GM23338 (cell line): ENCODE data around the gene FGGY. TPM values are rescaled to one million over a fixed set of nuclear protein-coding genes. Genes with fewer than 3 reads are reported as not detected.

Source experiments
- ATAC-seq: fragments of 200-7000 bp; cut with Tn5 transposase; 3 replicates; pipeline ENCODE4 v1.9.1; 2020
- DNase-seq: peaks from one replicate; pipeline ENCODE4 v3.0.0-alpha.2; 2015; ENCODE audit warnings: low spot score
- H2AFZ ChIP-seq: fragments of 200-600 bp; sonication (generic); 2 replicates; pipeline ENCODE4 v1.8.0; 2016; ENCODE audit warnings: antibody characterized with exemption, mild to moderate bottlenecking, moderate library complexity
- H3F3A ChIP-seq: fragments of 200-600 bp; sonication (generic); replicated peaks from 2 replicates; pipeline ENCODE4 v1.8.0; 2017; ENCODE audit warnings: antibody characterized with exemption, mixed run types, low read depth
- H3K27ac ChIP-seq: fragments of 200-600 bp; sonication (generic); 2 replicates; pipeline ENCODE4 v1.6.1; 2016; ENCODE audit warnings: low read depth
- H3K27me3 ChIP-seq: fragments of 200-600 bp; sonication (generic); 2 replicates; pipeline ENCODE4 v1.8.0; 2016; ENCODE audit warnings: mild to moderate bottlenecking, mixed run types, moderate library complexity; ENCODE audit not compliant: insufficient read depth
- H3K36me3 ChIP-seq: fragments of 200-600 bp; sonication (generic); 2 replicates; pipeline ENCODE4 v1.8.0; 2016; ENCODE audit warnings: mild to moderate bottlenecking; ENCODE audit not compliant: insufficient read depth
- H3K4me1 ChIP-seq: fragments of 200-600 bp; sonication (generic); 2 replicates; pipeline ENCODE4 v1.8.0; 2016; ENCODE audit warnings: mild to moderate bottlenecking, moderate library complexity; ENCODE audit not compliant: insufficient read depth
- H3K4me2 ChIP-seq: fragments of 200-600 bp; sonication (generic); 2 replicates; pipeline ENCODE4 v1.7.1; 2017; ENCODE audit warnings: mixed run types
- H3K4me3 ChIP-seq: fragments of 200-600 bp; sonication (generic); 2 replicates; pipeline ENCODE4 v1.6.1; 2016; ENCODE audit warnings: mixed run types
- H3K79me2 ChIP-seq: fragments of 200-600 bp; sonication (generic); replicated peaks from 2 replicates; pipeline ENCODE4 v1.8.0; 2017; ENCODE audit warnings: mild to moderate bottlenecking; ENCODE audit not compliant: insufficient read depth
- H3K9me2 ChIP-seq: fragments of 200-600 bp; sonication (generic); 2 replicates; pipeline ENCODE4 v1.8.0; 2017; ENCODE audit not compliant: insufficient read depth
- H4K20me1 ChIP-seq: fragments of 200-600 bp; sonication (generic); replicated peaks from 2 replicates; pipeline ENCODE4 v1.8.0; 2017; ENCODE audit warnings: mild to moderate bottlenecking; ENCODE audit not compliant: insufficient read depth
- H3K27ac Mint-ChIP-seq: 2 replicates; pipeline ENCODE4 v1.8.0; 2020; ENCODE audit warnings: inconsistent platforms, mild to moderate bottlenecking, moderate library complexity, mixed read lengths
- H3K27me3 Mint-ChIP-seq: 3 replicates; pipeline ENCODE4 v1.8.0; 2022; ENCODE audit warnings: low read depth, mild to moderate bottlenecking, moderate library complexity, mixed read lengths, inconsistent platforms; ENCODE audit not compliant: insufficient read depth, poor library complexity
- H3K36me3 Mint-ChIP-seq: 3 replicates; pipeline ENCODE4 v1.8.0; 2021; ENCODE audit warnings: low read depth, mild to moderate bottlenecking, inconsistent platforms, moderate library complexity, mixed read lengths
- H3K4me1 Mint-ChIP-seq: 3 replicates; pipeline ENCODE4 v1.8.0; 2020; ENCODE audit warnings: mild to moderate bottlenecking, inconsistent platforms, mixed read lengths
- H3K4me3 Mint-ChIP-seq: 3 replicates; pipeline ENCODE4 v1.8.0; 2021; ENCODE audit warnings: moderate library complexity, mild to moderate bottlenecking, inconsistent platforms, mixed read lengths
- H3K9me3 Mint-ChIP-seq: 3 replicates; pipeline ENCODE4 v1.8.0; 2020; ENCODE audit warnings: moderate library complexity, mild to moderate bottlenecking, inconsistent platforms, mixed read lengths
- CREB1 ChIP-seq: fragments of 250-450 bp; sonication (Bioruptor Pico); IDR thresholded peaks from 2 replicates; pipeline ENCODE4 v1.5.0; 2020; ENCODE audit warnings: low read depth, mild to moderate bottlenecking, moderate library complexity
- CTCF ChIP-seq, 2 experiments: fragments of 200-600 bp in 1 of 2; sonication (generic) in 1 of 2; conservative IDR thresholded peaks; 2 replicates each; pipeline versions ENCODE4 v1.5.1 to v1.6.1; 2016 to 2017; ENCODE audit warnings: antibody characterized with exemption in 2 of 2, low read depth in 2 of 2, mild to moderate bottlenecking in 2 of 2, moderate library complexity in 1 of 2
- ETS1 ChIP-seq: IDR thresholded peaks from 2 replicates; pipeline ENCODE4 v1.6.1; 2016; ENCODE audit warnings: antibody characterized with exemption
- EZH2phosphoT487 ChIP-seq: fragments of 200-600 bp; sonication (generic); IDR thresholded peaks from one replicate; pipeline ENCODE4 v1.8.1; 2018; ENCODE audit warnings: antibody characterized with exemption; ENCODE audit not compliant: unreplicated experiment
- JUNB ChIP-seq: IDR thresholded peaks from one replicate; pipeline ENCODE4 v1.6.1; 2016; ENCODE audit warnings: antibody characterized with exemption; ENCODE audit not compliant: unreplicated experiment
- POLR2AphosphoS5 ChIP-seq: IDR thresholded peaks from 2 replicates; pipeline ENCODE4 v1.6.1; 2016; ENCODE audit warnings: antibody characterized with exemption, low read depth
- REST ChIP-seq: IDR thresholded peaks from one replicate; pipeline ENCODE4 v1.6.1; 2018; ENCODE audit warnings: antibody characterized with exemption; ENCODE audit not compliant: unreplicated experiment
- ZNF114 ChIP-seq: fragments of 250-450 bp; sonication (Bioruptor Pico); IDR thresholded peaks from 2 replicates; pipeline ENCODE4 v1.5.0; 2020; ENCODE audit warnings: mild to moderate bottlenecking, moderate library complexity
- ZNF331 ChIP-seq: fragments of 250-450 bp; sonication (Bioruptor Pico); IDR thresholded peaks from 2 replicates; pipeline ENCODE4 v1.5.0; 2020; ENCODE audit warnings: low read depth, mild to moderate bottlenecking, moderate library complexity
- polyA plus RNA-seq: library from polyadenylated mRNA; unstranded; fragments of >200 nt; fragmentation: Nextera tagmentation; extraction: Ambion mirVana; gene quantifications from 2 replicates; pipeline ENCODE4 v1.2.1, GENCODE V29; 2016
- total RNA-seq: library from RNA; depleted of rRNA; stranded (reverse); fragments of >200 nt; shearing (Covaris generic); gene quantifications from 2 replicates; pipeline ENCODE4 v1.2.3, GENCODE V29; 2014
- TF ChIP-seq, protein P1 (sequence below): fragments of 250-450 bp; sonication (Bioruptor Pico); IDR thresholded peaks from 2 replicates; pipeline ENCODE4 v1.5.0; 2020; ENCODE audit warnings: mild to moderate bottlenecking, moderate library complexity

The FGGY gene
- total and polyA plus RNA-seq, 2 experiments from 2014 or later = 10.9 to 21.4 TPM

DNA sequence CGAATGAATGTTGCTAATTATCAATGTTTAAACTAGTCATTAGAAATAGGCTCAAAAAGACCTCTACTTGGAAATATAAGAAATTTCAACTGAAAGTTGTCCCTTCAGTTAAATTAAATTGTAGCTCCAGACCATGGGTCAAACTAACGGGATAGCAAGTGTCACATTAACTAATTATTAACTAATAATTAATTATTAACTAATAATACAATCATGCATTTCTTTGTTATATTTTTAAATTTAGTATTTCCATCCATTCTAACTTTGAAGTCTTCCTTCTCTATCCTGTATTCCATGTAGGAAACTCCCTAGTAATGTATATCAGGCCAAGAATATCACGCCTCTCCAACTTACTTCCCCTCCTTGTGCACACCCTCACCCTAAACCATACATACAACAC, 474.5 kb downstream of the FGGY start:
- Mint-ChIP-seq H3K4me1 (peaks cover 10% of the 10 kb centered on the region; the same call in 2 of the 3 replicates), H3K4me3 (no peak overlapping the region), H3K27me3 (no peaks in the 10 kb centered on the region), H3K27ac (no peak overlapping the region), H3K36me3 (no peaks in the 10 kb centered on the region), H3K9me3 (no peaks in the 10 kb centered on the region)
- no peaks in the 10 kb centered on the region for H3K27me3 ChIP-seq
- 0 out of 2 replicates have a peak, but pooled peaks cover 3% of the 10 kb centered on the region for H3K9me2 ChIP-seq
- H3K79me2 ChIP-seq = no peaks in the 10 kb centered on the region
- no peaks in the 10 kb centered on the region for H3F3A ChIP-seq
- ATAC-seq (no peak), DNase-seq (no peak)
- no peak for TF ChIP-seq EZH2phosphoT487
- no peak overlapping the region for H3K4me2 ChIP-seq
- H2AFZ ChIP-seq = no peak overlapping the region
- H3K36me3 ChIP-seq = no peaks in the 10 kb centered on the region
- no peak overlapping the region for H3K27ac ChIP-seq
- no peaks in the 10 kb centered on the region for H4K20me1 ChIP-seq
- no peak overlapping the region for H3K4me3 ChIP-seq
- H3K4me1 ChIP-seq = peaks cover 17% of the 10 kb centered on the region

- no peak for DNase-seq
- H3K36me3 Mint-ChIP-seq = no peaks in the 10 kb centered on the region
- Histone ChIP-seq H3K9me2 (no peaks in the 10 kb centered on the region), H2AFZ (no peak overlapping the region), H3K27ac (no peak overlapping the region), H3K27me3 (no peaks in the 10 kb centered on the region), H3K4me3 (no peak overlapping the region), H3K79me2 (no peaks in the 10 kb centered on the region), H3K36me3 (no peaks in the 10 kb centered on the region), H4K20me1 (no peaks in the 10 kb centered on the region), H3F3A (no peaks in the 10 kb centered on the region), H3K4me2 (no peak overlapping the region), H3K4me1 (no peaks in the 10 kb centered on the region)
- ATAC-seq = no peak
- no peaks in the 10 kb centered on the region for H3K27me3 Mint-ChIP-seq
- H3K4me3 Mint-ChIP-seq = no peak overlapping the region
- H3K27ac Mint-ChIP-seq = no peak overlapping the region
- no peaks in the 10 kb centered on the region for H3K9me3 Mint-ChIP-seq
- H3K4me1 Mint-ChIP-seq = no peaks in the 10 kb centered on the region
- TF ChIP-seq JUNB (no peak), POLR2AphosphoS5 (no peak), CREB1 (CRISPR knock-in tag) (no peak), ETS1 (no peak), ZNF114 (CRISPR knock-in tag) (no peak), REST (no peak), CTCF (conservative IDR thresholded peaks at IDR 0.05; ENCODE audit: low read depth in 2 of 2) (no peak), EZH2phosphoT487 (no peak), ZNF331 (CRISPR knock-in tag) (no peak)
- TF ChIP-seq, protein P1, sequence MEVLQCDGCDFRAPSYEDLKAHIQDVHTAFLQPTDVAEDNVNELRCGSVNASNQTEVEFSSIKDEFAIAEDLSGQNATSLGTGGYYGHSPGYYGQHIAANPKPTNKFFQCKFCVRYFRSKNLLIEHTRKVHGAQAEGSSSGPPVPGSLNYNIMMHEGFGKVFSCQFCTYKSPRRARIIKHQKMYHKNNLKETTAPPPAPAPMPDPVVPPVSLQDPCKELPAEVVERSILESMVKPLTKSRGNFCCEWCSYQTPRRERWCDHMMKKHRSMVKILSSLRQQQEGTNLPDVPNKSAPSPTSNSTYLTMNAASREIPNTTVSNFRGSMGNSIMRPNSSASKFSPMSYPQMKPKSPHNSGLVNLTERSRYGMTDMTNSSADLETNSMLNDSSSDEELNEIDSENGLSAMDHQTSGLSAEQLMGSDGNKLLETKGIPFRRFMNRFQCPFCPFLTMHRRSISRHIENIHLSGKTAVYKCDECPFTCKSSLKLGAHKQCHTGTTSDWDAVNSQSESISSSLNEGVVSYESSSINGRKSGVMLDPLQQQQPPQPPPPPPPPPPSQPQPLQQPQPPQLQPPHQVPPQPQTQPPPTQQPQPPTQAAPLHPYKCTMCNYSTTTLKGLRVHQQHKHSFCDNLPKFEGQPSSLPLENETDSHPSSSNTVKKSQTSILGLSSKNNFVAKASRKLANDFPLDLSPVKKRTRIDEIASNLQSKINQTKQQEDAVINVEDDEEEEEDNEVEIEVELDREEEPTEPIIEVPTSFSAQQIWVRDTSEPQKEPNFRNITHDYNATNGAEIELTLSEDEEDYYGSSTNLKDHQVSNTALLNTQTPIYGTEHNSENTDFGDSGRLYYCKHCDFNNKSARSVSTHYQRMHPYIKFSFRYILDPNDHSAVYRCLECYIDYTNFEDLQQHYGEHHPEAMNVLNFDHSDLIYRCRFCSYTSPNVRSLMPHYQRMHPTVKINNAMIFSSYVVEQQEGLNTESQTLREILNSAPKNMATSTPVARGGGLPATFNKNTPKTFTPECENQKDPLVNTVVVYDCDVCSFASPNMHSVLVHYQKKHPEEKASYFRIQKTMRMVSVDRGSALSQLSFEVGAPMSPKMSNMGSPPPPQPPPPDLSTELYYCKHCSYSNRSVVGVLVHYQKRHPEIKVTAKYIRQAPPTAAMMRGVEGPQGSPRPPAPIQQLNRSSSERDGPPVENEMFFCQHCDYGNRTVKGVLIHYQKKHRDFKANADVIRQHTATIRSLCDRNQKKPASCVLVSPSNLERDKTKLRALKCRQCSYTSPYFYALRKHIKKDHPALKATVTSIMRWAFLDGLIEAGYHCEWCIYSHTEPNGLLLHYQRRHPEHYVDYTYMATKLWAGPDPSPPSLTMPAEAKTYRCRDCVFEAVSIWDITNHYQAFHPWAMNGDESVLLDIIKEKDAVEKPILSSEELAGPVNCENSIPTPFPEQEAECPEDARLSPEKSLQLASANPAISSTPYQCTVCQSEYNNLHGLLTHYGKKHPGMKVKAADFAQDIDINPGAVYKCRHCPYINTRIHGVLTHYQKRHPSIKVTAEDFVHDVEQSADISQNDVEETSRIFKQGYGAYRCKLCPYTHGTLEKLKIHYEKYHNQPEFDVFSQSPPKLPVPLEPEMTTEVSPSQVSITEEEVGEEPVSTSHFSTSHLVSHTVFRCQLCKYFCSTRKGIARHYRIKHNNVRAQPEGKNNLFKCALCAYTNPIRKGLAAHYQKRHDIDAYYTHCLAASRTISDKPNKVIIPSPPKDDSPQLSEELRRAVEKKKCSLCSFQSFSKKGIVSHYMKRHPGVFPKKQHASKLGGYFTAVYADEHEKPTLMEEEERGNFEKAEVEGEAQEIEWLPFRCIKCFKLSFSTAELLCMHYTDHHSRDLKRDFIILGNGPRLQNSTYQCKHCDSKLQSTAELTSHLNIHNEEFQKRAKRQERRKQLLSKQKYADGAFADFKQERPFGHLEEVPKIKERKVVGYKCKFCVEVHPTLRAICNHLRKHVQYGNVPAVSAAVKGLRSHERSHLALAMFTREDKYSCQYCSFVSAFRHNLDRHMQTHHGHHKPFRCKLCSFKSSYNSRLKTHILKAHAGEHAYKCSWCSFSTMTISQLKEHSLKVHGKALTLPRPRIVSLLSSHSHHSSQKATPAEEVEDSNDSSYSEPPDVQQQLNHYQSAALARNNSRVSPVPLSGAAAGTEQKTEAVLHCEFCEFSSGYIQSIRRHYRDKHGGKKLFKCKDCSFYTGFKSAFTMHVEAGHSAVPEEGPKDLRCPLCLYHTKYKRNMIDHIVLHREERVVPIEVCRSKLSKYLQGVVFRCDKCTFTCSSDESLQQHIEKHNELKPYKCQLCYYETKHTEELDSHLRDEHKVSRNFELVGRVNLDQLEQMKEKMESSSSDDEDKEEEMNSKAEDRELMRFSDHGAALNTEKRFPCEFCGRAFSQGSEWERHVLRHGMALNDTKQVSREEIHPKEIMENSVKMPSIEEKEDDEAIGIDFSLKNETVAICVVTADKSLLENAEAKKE (CRISPR knock-in tag) = no peak
Measured at GRCh38 chr1:59775480-59775879, 478.6 kb downstream of the FGGY start.
